Rectal smooth muscle tissue (tissue), 1 donor: ENCODE results near the gene METTL4.
"Not testable (repeated sequence)": the region's sequence is repeated elsewhere in the genome, so short reads cannot be mapped to it uniquely, and the experiment has no call there.

Experiments
- H3K27ac ChIP-seq: one replicate; pipeline ENCODE4 v1.7.0; 2013; ENCODE audit warnings: low read depth, low read length, inconsistent platforms
- H3K27me3 ChIP-seq: one replicate; pipeline ENCODE4 v1.7.0; 2013; ENCODE audit warnings: low read length; ENCODE audit not compliant: control insufficient read depth, insufficient read depth
- H3K36me3 ChIP-seq: one replicate; pipeline ENCODE4 v1.7.0; 2013; ENCODE audit warnings: low read length; ENCODE audit not compliant: control insufficient read depth, insufficient read depth
- H3K4me1 ChIP-seq: one replicate; pipeline ENCODE4 v1.7.0; 2013; ENCODE audit warnings: low read length; ENCODE audit not compliant: control insufficient read depth, insufficient read depth
- H3K4me3 ChIP-seq: one replicate; pipeline ENCODE4 v1.7.0; 2013; ENCODE audit warnings: low read length
- H3K9ac ChIP-seq: one replicate; pipeline ENCODE4 v1.7.0; 2013; ENCODE audit warnings: low read length

METTL4 gene

DNA sequence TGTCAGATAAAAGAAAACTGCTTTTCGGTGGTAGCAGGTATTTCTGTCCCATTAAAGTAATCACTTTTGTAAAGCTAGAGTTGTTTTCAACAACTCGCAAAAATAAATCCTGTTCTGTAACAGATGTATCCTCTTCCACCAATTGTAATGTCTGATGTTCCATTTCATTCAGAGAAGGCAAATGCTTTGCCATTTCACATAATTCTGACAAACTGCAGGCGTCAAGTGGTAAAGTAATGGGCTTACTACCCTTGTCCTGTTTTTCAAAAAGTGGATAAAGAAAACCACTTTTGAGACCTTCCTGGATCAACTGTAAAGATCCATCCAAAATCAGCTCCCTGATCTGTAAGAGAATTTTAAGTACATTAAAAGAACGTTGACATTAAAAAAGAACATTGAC lies 16.6 kb downstream of the METTL4 start:
- H3K9ac ChIP-seq = no peak overlapping the region
- H3K27me3 ChIP-seq = no peaks in the 10 kb centered on the region
- H3K4me3 ChIP-seq = no peak overlapping the region
- H3K4me1 ChIP-seq = no peaks in the 10 kb centered on the region
- H3K36me3 ChIP-seq = peaks cover 2% of the 10 kb centered on the region
- H3K27ac ChIP-seq = no peak overlapping the region

DNA sequence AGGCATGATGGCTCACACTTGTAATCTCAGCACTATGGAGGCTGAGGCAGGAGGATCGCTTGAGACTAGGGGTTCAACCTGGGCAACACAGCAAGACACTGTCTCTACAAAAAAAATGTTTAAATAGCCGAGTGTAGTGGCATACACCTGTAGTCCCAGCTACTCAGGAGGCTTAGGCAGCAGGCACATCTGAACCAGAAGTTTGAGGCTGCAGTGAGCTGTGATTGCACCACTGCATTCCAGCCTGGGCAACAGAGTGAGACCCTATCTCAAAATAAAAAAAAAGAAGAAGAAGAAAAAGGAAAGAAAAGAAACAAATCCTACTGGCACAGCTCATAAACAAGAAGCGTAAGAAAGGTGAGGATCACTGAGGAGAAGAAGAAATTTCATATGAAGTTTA lies 19.9 kb downstream of the METTL4 start:
- Histone ChIP-seq H3K4me3 (no peak overlapping the region), H3K4me1 (no peaks in the 10 kb centered on the region), H3K36me3 (no peaks in the 10 kb centered on the region), H3K9ac (no peak overlapping the region), H3K27me3 (no peaks in the 10 kb centered on the region), H3K27ac (no peak overlapping the region)

DNA sequence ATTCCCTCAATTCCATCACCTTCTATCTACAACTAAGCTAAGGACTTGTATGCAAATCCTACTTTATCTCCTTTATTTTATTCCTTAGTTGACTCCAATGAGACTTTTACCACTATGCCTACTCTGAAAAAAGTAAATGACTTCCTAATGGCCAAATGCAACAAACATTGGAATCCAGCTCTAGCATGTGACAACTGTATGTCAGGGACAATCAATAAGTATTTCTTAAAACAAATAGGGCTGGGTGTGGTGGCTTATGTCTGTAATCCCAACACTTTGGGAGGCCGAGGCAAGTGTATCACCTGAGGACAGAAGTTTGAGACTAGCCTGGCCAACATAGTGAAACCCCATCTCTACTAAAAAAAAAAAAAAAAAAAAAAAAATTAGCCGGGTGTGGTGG lies 21.8 kb downstream of the METTL4 start:
- no peak overlapping the region for H3K4me3 ChIP-seq
- no peaks in the 10 kb centered on the region for H3K27me3 ChIP-seq
- H3K9ac ChIP-seq = no peak overlapping the region
- no peaks in the 10 kb centered on the region for H3K4me1 ChIP-seq
- no peaks in the 10 kb centered on the region for H3K36me3 ChIP-seq
- no peak overlapping the region for H3K27ac ChIP-seq

DNA sequence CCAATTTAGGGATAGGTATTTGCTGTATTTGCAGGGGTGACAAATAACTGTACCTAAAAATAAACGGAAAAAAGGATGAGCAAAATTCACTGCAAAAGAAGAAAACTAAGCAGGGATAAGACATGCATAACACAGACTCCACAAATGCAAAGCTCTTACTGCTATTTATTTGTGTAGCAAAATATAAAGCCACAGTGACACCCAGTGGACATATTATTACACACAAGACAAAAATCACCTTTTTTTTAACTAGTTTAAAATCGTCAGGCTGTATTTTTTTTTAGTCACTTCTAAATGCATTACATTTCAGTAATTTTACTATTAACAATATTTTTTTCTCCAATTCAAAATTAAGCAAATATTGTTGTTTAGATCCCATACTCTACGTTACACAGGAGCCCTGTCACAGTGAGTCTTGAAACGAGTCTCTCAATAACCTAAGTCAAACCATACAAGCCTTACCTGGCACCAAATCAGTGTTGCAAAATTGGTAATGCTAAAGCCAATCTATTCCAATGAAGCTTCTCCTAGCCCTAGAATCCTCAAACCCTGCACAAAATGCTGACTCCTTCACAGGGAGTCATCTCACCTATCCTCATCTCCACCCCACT lies 23.7 kb downstream of the METTL4 start:
- Histone ChIP-seq H3K4me1 (no peaks in the 10 kb centered on the region), H3K27ac (no peak overlapping the region), H3K27me3 (no peaks in the 10 kb centered on the region), H3K4me3 (no peak overlapping the region), H3K36me3 (no peaks in the 10 kb centered on the region), H3K9ac (no peak overlapping the region)

DNA sequence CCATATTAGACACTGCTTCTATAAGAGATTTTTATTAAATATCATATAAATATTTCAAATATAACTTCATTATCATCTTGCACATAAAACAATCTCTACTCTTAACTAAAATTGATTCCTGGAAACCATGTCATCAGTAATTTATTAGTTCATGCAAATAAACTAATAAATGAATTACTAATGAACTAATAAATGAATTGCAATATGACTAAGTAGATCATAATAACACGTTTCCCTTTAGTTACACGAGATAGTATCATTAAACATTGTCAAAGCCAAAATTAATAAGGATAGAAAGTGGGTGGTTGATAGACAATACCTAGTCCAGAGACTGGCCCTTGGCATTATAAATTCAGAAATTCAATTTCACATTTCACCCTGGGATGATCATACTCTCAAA lies 26.1 kb downstream of the METTL4 start:
- no peaks in the 10 kb centered on the region for H3K4me1 ChIP-seq
- no peaks in the 10 kb centered on the region for H3K36me3 ChIP-seq
- no peaks in the 10 kb centered on the region for H3K27me3 ChIP-seq
- H3K27ac ChIP-seq = no peak overlapping the region
- H3K4me3 ChIP-seq = no peak overlapping the region
- H3K9ac ChIP-seq = no peak overlapping the region

DNA sequence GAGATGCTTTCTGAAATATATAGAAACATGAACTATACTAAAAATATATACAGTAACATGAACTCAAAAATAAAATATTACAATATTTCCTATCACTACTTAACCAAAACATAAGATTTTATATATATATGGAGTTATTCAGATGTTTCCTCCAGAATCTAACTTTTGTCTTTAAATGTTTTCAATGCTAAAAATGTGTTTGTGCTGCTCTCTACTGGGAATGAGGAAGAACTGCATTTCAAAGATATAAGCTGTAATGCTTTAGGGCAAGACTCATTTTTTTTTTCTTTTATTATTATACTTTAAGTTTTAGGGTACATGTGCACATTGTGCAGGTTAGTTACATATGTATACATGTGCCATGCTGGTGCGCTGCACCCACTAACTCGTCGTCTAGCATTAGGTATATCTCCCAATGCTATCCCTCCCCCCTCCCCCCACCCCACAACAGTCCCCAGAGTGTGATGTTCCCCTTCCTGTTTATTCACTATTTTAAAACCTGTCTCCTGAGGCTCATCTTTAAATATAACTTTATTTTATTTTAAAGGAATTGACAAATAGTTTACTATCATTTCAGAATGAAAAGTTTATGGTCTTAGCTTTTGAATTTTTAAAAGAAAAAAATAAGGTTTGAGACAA lies 29.3 kb downstream of the METTL4 start:
- H3K4me3 ChIP-seq, H3K9ac ChIP-seq, H3K36me3 ChIP-seq, H3K27ac ChIP-seq, H3K4me1 ChIP-seq, H3K27me3 ChIP-seq: not testable (repeated sequence)

DNA sequence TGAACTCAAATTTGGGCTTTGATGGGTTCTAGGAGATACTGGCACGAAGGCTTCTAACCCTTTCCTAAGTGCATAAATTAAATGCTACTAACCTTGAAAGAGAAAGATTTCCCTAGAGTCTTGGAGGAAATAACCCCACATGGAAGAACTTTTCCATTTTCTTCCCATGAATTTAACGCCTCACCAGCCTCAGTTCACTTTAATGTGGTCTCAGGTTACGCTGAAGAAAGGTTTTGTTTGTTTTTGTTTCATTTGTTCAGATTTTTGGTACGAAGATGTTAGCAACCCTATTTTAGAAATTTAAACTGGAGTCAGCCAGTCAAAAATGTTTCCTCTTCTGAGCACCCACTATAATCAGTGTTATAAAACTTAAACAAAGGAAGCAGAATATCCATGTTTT lies 30.7 kb downstream of the METTL4 start:
- Histone ChIP-seq H3K4me3 (no peak overlapping the region), H3K36me3 (no peaks in the 10 kb centered on the region), H3K9ac (no peak overlapping the region), H3K4me1 (no peaks in the 10 kb centered on the region), H3K27ac (no peak overlapping the region), H3K27me3 (no peaks in the 10 kb centered on the region)

DNA sequence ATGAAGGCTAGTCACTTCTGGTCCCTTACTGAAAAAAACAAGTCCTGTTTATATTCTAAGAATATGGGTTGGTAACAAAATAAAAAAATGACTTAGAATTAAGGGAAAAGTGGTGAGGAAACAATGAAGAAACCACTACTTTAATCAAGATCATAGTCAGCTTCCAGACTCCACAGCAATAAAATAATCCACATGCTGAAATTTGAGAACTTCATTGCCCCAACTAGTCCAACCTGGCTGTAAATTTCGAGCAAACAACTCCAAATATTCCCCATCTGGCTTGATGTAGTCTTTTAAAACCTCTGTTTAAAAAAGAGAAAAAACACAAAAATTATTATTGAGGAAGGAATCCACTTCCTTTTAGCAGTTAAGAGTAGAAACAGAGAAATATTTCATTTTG lies 32.5 kb downstream of the METTL4 start:
- Histone ChIP-seq H3K27me3 (no peaks in the 10 kb centered on the region), H3K27ac (no peak overlapping the region), H3K4me1 (no peaks in the 10 kb centered on the region), H3K36me3 (no peaks in the 10 kb centered on the region), H3K9ac (no peak overlapping the region), H3K4me3 (no peak overlapping the region)

DNA sequence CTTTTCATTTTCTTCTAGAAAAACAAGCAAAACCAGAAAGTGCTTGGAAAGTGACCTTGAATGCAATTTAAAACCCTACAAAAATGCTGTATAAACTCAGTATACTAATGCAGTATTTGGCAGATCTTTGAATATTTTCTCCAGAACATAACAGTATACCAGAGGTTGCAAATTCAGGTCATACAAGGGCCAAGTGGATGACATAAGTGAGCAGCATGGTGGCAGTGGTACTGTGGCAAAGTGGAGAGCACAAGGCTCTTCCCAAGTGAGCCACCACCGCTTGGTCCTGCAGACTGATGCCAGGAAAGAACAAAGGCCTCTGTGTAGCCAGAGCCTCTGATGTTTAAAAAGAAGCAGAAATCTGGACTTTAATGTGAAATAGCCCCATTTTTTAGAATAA lies 33.1 kb downstream of the METTL4 start:
- no peak overlapping the region for H3K27ac ChIP-seq
- no peak overlapping the region for H3K9ac ChIP-seq
- H3K36me3 ChIP-seq = no peaks in the 10 kb centered on the region
- no peak overlapping the region for H3K4me3 ChIP-seq
- no peaks in the 10 kb centered on the region for H3K4me1 ChIP-seq
- H3K27me3 ChIP-seq = no peaks in the 10 kb centered on the region

DNA sequence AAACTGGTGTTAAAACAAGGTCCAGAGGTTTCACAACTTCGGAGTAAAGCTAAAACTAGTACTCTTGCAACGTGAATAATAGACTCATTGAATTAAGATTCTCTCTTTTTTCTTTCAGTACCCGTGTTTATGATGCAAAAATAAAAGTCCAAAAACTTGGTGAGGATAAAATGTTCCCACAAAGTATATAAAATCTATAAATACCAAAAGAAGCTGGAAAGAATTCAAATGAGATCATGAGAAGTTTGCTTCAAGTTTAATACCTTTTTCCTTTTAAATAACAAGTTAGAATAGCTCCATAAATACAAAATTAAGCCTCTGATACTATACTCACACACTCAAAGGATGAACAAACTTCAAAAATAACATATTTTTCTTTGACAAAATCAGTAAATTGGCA lies 34.0 kb downstream of the METTL4 start:
- Histone ChIP-seq H3K36me3 (no peaks in the 10 kb centered on the region), H3K27ac (no peak overlapping the region), H3K27me3 (no peaks in the 10 kb centered on the region), H3K4me1 (no peaks in the 10 kb centered on the region), H3K9ac (no peak overlapping the region), H3K4me3 (no peak overlapping the region)

DNA sequence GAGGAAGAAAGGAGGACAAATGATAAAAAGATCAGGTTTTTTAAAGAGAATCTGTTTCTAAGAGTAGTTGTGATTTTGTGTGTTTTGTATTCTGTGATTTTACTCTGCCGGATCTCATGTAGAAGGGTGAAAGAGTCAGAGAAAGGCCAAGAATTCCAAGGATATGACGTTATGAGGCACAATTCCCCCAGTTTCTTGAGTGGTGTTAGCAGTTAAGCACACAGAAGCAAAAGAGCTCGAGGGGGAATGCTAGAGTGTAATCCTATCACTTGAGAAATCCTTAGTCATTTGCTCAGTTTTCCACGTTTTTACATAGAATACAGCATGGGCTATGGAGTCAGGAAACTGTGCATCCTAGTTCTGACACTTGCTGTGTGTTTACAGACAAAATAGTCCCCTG lies 34.8 kb downstream of the METTL4 start:
- H3K27ac ChIP-seq = no peak overlapping the region
- H3K27me3 ChIP-seq = no peaks in the 10 kb centered on the region

DNA sequence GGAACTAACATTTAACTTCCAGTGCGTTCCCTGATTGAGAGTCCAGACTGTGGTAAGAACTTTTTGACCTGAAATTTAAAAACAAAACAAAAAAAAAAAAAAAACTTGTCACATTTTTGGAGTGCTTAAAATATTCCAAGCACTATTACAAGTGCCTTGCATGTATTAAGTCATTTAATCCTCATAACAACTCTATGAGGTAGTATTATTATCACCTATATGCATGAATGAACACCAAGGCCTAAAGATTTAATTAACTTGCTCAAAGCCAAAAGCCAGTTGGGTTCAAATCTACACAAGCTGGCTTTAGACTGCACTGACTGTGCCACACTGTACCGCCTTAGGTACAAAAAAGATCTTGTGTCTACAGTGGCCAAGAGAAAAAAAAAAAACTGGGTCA lies 35.2 kb downstream of the METTL4 start:
- Histone ChIP-seq H3K4me1 (no peaks in the 10 kb centered on the region), H3K4me3 (no peak overlapping the region), H3K27me3 (no peaks in the 10 kb centered on the region), H3K36me3 (no peaks in the 10 kb centered on the region), H3K9ac (no peak overlapping the region), H3K27ac (no peak overlapping the region)

More for the DNA sequence above, 34.8 kb downstream of the METTL4 start:
- no peak overlapping the region for H3K4me3 ChIP-seq
- H3K4me1 ChIP-seq = no peaks in the 10 kb centered on the region
- no peaks in the 10 kb centered on the region for H3K36me3 ChIP-seq
- H3K9ac ChIP-seq = no peak overlapping the region

DNA sequence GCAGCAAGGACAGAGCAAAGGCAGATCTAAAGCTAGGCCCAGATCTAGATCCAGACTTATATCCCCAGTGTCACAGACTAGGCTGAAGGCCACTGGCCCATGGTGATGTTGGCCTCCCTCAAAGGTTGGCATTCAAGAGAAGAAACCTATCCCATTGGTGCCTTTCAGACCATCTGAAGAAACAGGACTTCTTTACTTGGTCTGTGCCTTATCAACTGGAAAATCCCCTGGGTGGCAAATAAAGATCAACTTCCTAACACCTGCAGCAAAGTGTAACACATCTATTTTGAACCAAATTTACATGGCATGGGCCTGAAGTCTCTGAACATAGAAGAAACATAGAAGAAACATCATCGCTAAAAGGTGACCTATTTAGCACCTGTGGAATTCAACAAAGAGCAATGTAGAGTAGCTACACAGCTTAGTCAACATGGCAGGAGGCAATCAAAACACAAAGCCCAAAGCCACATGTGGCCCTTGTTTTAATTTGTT lies 35.8 kb downstream of the METTL4 start:
- Histone ChIP-seq H3K4me3 (no peak overlapping the region), H3K27me3 (no peaks in the 10 kb centered on the region), H3K9ac (no peak overlapping the region), H3K4me1 (no peaks in the 10 kb centered on the region), H3K27ac (no peak overlapping the region), H3K36me3 (no peaks in the 10 kb centered on the region)
